Stimulated activated CD8-positive, alpha-beta memory T cell treated with anti-CD3 and anti-CD28 coated beads, Interleukin-4, amount 100 ng/mL, for 24 hours (primary cell): ENCODE measurements around the gene RARA.
"Not testable (repeated sequence)": the region's sequence is repeated elsewhere in the genome, so short reads cannot be mapped to it uniquely, and the experiment has no call there.

ENCODE experiments used
- DNase-seq: peaks from one replicate; pipeline ENCODE4 v3.0.0-alpha.2; 2020; ENCODE audit warnings: low read depth

The RARA gene

DNA sequence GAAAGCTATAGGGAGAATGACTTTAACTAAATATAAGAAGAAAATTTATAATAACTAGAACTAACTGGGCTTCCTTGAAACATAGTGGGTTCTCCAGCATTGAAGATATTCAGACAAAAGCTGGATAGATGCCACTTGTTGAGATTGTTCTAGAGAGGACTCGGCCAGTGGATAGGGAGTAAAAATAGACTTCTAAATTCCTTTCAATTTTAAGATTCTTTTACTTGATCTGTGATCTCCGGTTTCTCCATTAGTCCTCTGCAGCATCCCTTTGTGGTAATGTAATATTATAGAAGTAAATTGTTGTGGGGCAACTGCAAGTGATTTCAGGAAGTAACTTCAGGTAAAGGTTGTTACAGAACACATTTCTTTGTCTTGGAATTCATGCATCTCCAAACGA lies 10.3 kb upstream of the RARA start:
- no peak for DNase-seq

DNA sequence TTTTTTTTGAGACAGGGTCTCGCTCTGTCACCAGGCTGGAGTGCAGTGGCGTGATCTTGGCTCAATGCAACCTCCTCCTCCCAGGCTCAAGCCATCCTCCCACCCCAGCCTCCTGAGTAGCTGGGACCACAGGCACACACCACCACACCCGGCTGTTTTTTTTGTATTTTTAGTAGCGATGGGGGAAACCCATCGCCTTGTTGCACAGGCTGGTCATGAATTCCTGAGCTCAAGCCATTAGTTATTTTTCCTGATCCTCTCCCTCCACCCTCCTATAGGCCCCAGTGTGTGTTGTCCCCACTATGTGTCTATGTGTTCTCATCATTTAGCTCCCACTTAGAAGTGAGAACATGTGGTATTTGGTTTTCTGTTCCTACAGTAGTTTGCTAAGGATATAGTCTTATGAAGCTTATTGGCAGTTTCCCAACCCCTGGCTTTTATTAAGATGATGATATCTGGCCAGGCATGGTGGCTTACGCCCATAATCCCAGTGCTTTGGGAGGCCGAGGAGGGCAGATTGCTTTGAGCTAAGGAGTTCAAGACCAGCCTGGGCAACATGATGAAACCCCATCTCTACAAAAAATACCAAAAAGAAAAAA lies 9.7 kb upstream of the RARA start:
- DNase-seq: not testable (repeated sequence)

DNA sequence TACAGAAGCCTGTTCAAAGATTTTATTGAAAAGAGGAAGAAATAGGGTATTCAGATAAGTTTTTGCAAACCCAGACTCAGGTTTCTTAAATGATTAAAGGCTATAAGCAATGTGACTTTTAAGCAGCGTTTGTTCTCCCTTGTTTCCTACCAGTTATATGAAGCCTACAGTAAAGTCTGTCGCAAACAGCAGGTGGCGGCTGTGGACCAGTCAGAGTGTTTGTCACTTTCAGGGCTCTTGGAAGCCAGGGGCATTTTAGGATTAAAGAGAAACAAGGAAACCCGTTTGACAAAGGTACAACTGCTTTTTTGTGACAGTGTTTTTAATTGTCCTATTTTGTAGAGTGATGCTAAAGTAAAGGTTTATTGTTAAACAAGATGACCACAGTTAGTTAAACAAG lies 7.7 kb upstream of the RARA start:
- DNase-seq: no peak

DNA sequence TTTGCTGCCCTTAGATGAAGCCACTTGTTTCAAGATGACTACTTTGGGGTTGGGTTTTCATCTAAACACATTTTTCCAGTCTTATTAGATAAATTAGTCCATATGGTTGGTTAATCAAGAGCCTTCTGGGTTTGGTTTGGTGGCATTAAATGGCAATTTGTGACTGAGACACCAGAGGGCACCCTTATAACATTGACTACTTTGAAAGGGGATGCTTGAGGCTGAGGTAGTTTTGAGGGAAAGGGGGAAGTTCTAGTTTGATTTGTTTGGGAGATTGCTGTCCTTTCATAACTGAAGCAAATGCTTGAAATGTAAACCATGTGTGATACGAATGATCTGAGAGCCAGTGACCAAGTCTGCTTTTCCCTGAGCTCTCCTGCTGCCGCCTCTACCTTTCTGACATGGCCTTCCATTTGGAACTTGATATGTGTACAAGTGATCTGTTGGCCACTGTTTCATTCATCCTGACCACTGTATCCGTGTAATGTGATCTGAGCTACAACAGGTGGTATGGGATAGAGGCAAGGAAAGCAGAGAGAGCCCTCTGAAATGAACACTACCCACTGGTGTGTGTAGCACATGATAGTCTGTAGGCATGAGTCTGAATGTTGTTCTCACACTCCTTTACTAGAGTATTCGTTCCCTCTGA lies 5.8 kb upstream of the RARA start:
- DNase-seq: no peak

DNA sequence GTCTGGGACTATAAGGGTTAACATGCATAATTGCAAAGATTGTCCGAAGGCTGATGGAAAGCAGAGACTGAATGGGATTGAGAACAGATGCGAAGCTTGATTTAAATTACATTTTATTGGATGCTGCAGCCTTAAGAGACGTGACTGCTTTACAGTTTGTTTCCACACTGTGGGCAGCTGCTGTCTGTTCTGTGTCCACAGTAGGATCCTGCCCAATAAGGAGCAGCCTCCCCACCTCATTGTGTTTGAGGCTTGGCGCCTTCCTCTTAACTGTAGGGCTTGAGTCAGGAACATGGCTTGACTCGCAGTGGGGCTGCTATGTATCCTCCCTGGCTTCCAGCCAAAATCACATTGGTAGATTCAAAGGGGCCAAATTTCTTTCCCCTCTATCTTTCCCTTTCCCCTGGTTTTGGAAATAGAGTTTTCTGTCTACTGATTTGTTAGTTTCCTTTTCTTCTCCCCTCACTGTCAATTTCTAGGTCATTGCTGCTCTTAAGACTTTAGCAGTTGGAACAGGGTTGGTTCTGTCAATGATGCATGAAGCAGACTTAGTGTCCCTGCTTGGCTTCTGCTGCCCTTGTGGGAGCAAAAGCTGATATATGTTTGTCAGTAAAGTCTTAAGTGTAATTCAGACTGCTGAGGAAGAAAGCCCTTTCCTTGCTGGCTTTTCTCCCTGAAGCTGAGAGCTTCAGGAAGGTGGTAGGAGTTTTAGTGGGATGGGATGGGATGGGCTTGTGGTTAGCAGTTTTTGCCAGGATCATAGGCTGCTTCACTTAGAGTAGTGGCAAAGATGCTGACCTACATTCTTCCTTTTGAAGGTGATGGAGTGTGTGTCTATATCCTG lies 5.0 kb upstream of the RARA start:
- DNase-seq: no peak

DNA sequence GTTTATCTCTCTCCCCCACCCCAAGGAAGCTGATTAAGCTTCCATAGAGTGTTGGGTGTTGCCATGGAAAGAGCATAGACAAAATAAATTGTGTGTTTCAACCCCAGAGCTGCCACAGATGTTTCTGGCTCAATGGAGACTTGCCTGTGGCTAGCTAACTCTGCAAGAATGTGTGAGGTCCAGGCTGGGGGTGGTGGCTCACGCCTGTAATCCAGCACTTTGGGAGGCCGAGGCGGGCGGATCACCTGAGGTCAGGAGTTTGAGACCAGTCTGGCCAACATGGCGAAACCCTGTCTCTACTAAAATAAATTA lies 4.5 kb upstream of the RARA start:
- DNase-seq: not testable (repeated sequence)

DNA sequence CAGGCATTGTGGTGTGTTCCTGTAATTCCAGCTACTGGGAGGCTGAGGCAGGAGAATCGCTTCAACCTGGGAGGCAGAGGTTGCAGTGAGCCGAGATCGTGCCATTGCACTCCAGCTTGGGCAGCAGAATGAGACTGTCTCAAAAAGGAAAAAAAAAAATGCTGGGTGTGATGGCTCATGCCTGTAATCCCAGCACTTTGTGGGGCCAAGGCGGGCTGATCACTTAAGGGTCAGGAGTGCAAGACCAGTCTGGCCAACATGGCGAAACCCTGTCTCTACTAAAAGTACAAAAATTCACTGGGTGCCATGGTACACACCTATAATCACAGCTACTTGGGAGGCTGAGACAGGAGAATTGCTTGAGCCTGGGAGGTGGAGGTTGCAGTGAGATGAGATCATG lies 4.1 kb upstream of the RARA start:
- DNase-seq: not testable (repeated sequence)

DNA sequence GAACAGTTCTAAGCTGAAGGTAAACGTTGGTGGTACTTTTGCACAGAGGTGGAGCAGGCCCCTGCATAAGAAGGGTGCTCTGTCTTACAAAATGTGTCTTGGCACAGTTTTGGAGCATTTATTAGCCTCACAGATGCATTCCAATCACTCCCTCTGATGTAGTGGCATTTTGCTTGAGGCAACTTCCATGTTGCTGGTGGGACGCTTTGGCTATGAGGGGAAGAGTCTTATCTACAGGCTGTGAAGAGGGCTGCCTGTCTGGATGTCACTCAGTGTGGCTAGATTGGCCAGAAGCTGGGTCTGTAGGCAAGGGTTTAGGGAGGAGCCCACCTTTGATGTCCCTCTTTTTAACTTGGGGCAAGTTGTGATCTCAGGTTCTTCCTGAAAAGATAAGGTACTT lies 2.6 kb upstream of the RARA start:
- DNase-seq: no peak

DNA sequence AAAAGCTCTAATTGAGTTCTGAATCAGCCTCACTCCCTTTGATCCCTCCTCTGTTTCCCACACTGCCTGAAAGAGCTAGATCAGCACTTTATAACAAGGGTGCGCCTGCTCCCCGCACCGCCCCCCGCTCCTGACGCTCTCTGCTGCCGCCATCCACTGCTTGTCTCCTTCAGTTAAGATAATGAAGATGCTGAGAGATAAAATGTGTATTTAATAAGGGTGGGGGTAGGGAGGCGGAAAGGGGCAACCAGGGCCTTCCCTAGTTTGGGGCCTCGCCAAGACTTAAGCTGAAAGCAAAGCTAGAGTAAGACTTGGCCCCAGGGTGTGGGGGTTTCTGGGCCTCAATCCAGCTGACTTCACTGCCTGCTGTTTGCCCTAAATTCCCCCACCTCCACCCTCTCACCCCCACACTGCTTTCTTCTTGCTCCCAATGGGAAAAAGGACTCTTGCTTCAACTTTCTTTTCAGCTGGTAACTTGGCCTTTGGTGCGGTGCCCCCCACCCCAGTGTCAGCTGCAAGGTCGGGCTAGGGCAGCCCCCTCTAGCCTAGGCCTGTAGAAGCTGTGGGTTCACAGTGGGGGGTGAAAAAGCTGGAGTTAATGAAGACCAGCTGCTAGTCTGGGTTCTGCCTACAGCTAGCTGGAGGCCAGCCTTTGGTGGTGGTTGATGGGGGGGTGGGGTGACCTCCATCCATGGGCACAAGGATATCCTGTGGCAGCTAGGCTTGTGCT lies 1.8 kb upstream of the RARA start:
- DNase-seq: no peak

DNA sequence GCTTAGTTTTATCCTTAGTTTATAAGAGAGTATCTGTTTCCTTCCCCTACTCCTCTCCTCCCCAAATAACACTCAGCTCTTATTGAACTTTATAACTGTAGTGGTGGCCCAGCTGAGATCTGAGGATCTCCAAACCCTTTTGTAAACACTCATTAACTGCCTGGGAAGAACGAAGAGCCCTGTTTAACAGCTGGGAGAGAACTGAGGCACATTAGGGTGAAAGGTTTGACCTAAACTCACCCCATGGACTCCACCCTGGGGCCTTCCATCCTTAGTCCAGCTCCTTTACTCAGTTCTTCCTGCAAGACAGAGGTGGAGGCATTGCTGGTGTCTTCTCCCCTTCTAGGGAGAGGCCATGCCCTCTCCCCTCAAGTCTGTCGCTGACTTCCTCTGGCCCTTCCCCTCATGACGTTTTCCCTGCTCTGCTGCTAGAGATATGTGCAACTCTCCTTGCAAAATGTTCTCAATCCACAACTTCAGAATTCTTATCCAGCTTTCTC lies 1.2 kb upstream of the RARA start:
- no peak for DNase-seq

DNA sequence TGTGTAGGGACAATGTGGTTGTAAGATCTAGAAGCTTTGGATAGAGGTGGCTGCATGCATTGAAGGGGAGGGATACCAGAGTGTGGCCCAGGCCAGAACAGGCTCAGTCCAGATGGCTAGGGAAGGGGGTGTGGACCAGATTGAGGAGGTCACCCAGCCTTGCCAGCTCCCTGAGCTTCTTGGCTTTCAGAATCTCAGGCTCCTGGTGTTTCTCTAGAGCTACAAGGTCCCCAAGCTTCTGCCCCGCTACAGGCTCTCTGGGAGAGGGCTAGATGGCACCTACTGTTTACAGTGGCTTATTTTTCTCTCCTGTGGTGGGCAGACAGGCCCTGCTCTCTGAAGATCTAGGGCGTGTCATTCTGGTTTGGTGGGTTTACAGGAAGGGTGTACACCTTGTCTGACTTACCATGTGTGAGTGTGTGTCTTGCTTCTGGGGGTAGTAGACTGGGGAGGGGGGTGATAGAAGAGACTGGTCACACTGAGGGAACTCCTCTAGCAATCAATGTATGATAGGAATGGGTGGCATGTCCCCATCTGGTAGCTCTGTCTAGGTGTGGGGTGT lies 1.1 kb downstream of the RARA start:
- no peak for DNase-seq

DNA sequence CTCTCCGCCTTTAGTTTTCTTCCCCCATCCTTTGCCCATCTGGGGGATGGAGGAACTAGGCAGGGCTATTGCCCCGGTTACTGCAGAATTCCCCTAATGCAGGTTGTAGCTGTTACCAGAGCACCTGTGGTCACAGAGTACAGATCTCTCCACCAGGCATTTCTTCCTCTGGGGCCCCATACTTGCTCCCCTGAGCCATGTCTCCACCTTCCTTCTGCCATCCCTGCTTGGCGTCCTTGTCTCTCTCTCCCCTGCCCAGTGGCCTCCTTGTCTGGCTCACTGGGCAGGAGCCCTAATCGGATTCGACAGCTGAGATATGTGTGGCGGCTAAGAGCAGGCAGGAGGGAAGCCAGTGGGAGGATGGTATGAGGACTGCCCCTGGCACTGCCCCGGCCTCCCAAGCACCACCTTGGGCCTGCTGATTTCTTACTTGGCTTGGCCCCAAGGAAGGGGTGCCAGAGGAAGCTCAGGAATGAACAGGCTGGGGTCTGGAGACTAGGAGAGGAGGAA lies 2.0 kb downstream of the RARA start:
- no peak for DNase-seq

DNA sequence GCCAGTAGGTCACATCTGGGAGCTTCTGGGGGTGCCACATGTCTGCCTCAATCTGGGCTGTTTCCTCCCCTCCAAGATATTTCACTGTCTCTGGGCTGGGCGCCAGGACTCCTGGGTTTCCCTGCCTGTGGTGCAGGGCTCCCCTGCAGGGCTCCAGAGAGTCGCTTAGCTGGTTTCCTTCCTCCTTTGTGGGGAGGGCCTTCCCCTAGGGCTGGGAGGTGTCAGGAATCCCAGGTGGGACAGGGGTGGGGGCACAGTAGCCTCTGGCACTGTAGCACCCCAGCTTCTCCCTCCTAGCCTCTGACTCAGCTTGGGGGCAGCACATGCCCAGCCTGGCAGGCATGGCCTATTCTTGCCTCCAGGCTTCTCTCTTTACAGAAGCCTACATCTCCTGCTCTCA lies 2.6 kb downstream of the RARA start:
- DNase-seq: no peak

DNA sequence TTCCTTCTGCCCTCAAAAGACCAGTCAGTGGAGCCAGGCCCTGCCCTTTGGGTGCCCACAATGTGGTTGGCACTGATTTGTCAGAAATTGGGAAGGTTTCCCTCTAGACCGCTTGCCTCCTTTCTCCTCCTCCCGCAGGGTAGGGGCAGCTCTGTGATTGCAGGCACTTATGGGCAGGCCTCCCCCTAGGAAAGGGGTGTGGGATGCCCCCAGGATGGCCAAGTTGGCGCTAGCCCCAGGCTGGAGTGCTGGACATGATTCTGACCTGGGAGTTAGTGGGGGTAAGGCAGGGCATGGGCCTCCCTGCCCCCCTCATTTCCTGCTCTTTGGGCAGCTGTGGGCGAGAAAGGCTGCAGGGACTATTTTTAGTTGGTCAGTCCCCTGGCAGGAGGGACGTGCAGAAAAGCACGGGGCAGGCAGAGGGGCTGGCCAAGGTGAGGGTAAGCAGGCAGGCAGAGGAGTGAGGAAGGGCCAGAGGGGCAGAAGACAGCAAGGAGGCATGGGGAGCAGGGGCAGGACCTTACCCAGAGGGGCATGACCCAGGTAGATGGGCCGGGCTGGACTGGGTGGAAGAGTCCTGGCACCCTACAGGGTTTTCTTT lies 3.3 kb downstream of the RARA start:
- DNase-seq: no peak

DNA sequence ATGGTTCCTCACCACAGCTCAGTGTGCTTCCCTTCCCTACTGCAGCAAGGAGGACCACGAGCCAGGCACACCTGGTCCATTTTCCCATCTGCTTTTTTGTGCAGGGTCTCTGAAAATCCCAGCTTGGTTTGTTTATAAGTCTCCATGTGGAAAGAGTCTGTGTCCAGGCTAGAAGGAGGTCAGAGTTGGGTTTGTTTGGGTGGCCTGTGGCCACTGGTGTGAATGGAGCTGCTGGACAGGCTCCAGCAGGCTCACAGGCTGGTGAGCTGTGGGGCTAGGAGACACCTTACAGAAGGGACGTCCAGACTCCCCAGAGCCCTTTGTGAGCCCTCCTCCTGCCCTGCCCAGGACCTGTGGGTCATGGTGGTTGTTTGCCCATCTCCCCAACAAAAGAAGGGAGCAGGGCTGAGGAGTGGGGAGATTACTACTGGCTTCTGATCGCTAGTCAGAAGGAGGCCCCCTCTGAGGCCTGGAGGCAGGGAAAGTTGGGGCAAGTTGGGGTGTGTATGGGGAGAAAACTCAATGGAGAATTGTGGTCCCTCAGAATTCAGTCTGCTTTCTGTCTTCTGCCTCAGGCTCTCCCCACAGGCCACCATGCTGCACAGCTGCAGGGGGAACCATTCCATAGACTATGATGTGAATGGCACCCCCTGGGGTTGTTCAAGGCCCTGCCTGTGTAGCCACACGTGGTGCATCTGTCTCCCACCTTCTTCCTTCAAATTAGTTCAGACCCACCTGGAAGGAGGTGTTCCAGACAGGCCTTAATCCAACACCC lies 4.1 kb downstream of the RARA start:
- no peak for DNase-seq

DNA sequence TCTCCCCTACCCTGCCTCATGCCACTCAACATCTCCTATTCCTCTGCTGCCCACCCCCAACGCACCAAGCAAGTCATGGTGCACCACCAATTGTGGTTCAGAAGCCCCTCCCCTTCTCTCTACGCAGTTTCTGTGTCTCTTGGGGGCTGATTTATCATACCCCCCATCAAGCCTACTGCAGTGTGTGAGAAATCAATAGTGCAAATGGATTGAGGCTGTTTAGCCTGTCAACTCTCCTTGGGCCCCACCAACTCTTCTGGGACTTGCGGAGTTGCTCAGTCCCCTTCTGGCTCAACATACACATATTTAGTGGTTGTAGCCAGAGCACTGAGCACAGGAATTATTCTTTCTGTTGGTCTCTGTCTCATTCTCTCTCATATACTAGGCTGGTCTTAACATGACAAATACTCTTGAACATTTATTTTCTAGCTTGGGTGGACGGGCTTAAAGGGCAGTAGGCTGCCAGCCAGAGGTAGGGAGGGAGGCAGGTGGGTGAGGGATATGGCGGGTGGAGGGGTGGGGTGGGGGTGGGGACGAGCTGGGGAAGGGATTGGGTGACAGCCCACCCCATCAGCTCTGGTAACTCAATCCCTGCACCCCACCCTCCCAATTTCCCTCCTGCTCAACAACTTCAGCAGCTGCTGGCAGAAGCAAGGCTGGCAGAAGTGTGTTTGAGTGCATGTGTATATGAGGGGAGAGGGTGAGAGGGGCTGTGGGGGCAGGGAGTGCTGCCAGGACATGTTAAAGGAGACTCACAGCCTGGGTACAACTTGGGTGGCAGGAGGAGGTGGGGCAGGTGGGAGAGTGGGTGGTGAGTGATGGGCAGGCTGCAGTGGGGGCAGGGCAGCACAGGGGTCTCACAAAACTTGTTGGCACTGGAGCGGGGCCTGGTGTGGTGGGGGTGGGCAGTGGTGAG lies 4.9 kb downstream of the RARA start:
- no peak for DNase-seq

DNA sequence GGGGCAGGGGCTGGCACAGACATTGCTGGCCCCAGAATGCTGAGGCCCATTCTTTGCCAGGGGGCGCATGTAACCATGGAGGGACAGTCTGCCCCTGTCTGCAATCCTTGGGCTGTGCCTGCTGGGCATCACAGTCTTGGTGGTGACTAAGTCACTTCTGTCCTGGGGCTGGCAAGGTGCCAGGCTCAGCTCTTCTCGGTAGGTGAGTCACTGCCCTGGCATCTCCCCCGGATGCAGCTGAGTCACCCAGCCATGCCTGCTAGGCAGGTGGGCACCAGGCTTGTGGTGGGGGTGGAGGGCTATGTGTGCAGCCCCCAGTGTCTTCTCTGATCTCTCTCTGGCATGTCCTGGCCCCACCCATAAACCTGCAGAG lies 5.6 kb downstream of the RARA start:
- peak; percentile 75 for DNase-seq

DNA sequence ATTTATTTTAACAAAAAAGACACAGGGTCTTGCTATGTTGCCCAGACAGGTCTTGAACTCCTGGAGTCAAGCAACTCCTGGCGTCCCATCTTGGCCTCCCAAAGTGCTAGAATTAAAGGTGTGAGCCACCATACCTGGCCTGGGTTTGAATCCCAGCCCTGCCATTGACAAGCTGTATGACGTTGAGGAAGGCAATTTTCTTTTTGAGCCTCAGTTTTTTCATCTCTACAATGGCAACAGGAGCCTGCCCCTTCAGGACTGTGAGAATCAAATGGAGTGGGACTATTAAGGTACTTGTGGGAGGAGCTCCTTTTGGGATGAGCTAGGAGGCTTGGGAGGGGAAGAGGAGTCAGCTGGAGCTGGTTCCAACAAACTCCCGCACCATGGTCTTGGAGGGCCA lies 6.2 kb downstream of the RARA start:
- DNase-seq: no peak

DNA sequence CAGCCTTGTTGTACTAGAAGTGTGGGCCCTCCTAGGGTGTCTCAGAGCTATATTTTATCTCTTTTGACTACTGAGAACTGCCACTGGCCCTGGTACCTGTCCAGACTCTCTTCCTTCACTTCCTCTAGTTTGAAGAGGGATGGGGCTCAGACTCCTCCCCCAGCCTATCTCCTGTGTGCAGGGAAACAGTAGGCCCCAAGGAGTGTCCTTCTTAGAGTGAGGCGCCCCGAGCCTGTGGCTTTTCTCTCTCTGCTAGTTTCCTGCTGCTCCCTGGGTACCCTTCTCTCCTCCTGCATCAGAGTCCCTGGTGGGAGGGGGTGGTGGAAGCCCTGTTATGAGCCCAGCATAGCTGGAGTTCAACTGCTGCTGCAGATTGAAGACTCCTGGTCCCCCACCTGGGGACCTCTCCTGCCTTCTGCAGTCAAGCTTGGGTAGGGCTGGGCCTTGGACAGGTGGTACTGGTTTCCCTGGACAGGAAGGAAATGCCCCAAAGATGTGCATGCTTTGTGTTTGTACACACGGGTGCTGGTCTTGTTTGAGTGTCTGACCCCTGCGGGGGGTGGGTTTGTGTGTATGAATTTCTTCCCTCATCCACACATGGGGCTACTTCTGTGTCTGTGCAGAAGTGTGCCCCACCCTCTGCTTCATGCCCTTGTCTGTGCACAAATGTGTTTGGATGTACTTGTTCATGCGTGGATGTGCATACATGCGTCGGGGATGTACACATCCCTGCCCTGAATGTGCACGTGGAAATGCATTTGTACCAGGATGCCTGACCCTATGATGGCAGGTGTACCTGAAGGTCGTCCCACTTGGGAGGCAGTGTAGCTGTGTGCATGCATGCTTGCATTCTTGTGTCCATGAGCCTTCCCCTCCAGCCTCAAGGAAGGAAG lies 6.9 kb downstream of the RARA start:
- DNase-seq: no peak
